ENCODE results near the gene RHOT2.

- TF ChIP-seq CTCF (conservative IDR thresholded peaks at IDR 0.05 in 1 of 2, IDR thresholded peaks at IDR 0.05 in 1 of 2; ENCODE audit: extremely low read depth in 1 of 2, insufficient read depth in 1 of 2, low read depth in 1 of 2, low read length in 2 of 2) (no peak), EZH2 (IDR thresholded peaks at IDR 0.05; ENCODE audit: borderline replicate concordance, low read length) (no peak)
Observed at GRCh38 chr16:704047-704446, 36.1 kb downstream of the RHOT2 start.
